BJ (cell line): ENCODE measurements around the gene DDX6. TPM values are rescaled to one million over a fixed set of nuclear protein-coding genes. Genes with fewer than 3 reads are reported as not detected.
"Not testable (repeated sequence)": the region's sequence is repeated elsewhere in the genome, so short reads cannot be mapped to it uniquely, and the experiment has no call there.

Source experiments
- CTCF ChIA-PET: fragments of 350-600 bp; formaldehyde crosslinking; extraction: SDS; loops from one replicate; lab custom pipeline; 2021; ENCODE audit warnings: antibody characterized with exemption, inconsistent platforms; lab: Yijun Ruan, JAX
- POLR2A ChIA-PET: fragments of 300-600 bp; sonication (Branson Sonifier 250); formaldehyde crosslinking; extraction: SDS; loops from one replicate; lab custom pipeline; 2021; ENCODE audit warnings: antibody characterized with exemption; lab: Charles Lee
- DNase-seq: peaks from one replicate; pipeline ENCODE4 v3.0.0-alpha.2; 2011; ENCODE audit warnings: low read depth
- H3K27me3 ChIP-seq: 2 replicates; pipeline ENCODE4 v1.6.0; 2011; ENCODE audit warnings: low read length; ENCODE audit not compliant: control insufficient read depth, insufficient read depth
- H3K36me3 ChIP-seq: 2 replicates; pipeline ENCODE4 v1.5.1; 2011; ENCODE audit warnings: low read length; ENCODE audit not compliant: control insufficient read depth, insufficient read depth
- H3K4me3 ChIP-seq: 2 replicates; pipeline ENCODE4 v1.5.1; 2011; ENCODE audit warnings: low read depth, mild to moderate bottlenecking, control low read depth, low read length
- polyA minus RNA-seq: library from RNA; depleted of rRNA, polyadenylated mRNA; stranded (reverse); fragments of >200 nt; gene quantifications from 2 replicates; pipeline ENCODE4 v1.2.3, GENCODE V29; 2011; rRNA and poly(A)+ RNA removed
- polyA plus RNA-seq: library from polyadenylated mRNA; depleted of rRNA; stranded (reverse); fragments of >200 nt; gene quantifications from 2 replicates; pipeline ENCODE4 v1.2.3, GENCODE V29; 2011; rRNA removed
- TF ChIP-seq, protein P1 (sequence below): IDR thresholded peaks from 2 replicates; pipeline ENCODE4 v1.5.1; 2011; ENCODE audit warnings: low read depth, mild to moderate bottlenecking, control low read depth, inconsistent platforms, low read length, moderate library complexity; ENCODE audit not compliant: insufficient read depth

DDX6 gene
- 23.7 and 49.8 TPM in 2 replicates for polyA plus RNA-seq
- polyA minus RNA-seq: 49.1 and 54.9 TPM in 2 replicates

GRCh38 chr11:118791111-118791960 is at the start of gene DDX6:
Gene DDX6, minus strand, starts transcription at chr11:118791164. Its CDS starts 4,913 bp downstream, at chr11:118786251.
- no peaks in the 10 kb centered on the region for H3K36me3 ChIP-seq
- peak; percentile 26 for DNase-seq
- H3K4me3 ChIP-seq: peak within 1 kb of the TSS; percentile 93
- ChIA-PET CTCF (interaction anchor here (0.9 to 4.6 kb wide), 16 partner anchors 9 to 139 kb away, joined by 3 to 51 read pairs (median 6); partner anchors contain the start of gene BCL9L), POLR2A (interaction anchor here (0.6 to 1.0 kb wide), 3 partner anchors 102 to 316 kb away, joined by 3 to 8 read pairs (median 4); partner anchors contain the start of gene C2CD2L)
- H3K27me3 ChIP-seq: no peaks in the 10 kb centered on the region
- TF ChIP-seq, protein P1, sequence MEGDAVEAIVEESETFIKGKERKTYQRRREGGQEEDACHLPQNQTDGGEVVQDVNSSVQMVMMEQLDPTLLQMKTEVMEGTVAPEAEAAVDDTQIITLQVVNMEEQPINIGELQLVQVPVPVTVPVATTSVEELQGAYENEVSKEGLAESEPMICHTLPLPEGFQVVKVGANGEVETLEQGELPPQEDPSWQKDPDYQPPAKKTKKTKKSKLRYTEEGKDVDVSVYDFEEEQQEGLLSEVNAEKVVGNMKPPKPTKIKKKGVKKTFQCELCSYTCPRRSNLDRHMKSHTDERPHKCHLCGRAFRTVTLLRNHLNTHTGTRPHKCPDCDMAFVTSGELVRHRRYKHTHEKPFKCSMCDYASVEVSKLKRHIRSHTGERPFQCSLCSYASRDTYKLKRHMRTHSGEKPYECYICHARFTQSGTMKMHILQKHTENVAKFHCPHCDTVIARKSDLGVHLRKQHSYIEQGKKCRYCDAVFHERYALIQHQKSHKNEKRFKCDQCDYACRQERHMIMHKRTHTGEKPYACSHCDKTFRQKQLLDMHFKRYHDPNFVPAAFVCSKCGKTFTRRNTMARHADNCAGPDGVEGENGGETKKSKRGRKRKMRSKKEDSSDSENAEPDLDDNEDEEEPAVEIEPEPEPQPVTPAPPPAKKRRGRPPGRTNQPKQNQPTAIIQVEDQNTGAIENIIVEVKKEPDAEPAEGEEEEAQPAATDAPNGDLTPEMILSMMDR: peak; percentile 50

- CTCF ChIA-PET: no interaction called here
- Histone ChIP-seq H3K27me3 (no peaks in the 10 kb centered on the region), H3K4me3 (no peak overlapping the region), H3K36me3 (no peaks in the 10 kb centered on the region)
- DNase-seq: no peak
- POLR2A ChIA-PET: no interaction called here
- TF ChIP-seq, protein P1: no peak
Measured at GRCh38 chr11:118838905-118839553, 48.1 kb upstream of the DDX6 start.

- no peak overlapping the region for H3K4me3 ChIP-seq
- ChIA-PET POLR2A (no interaction called here), CTCF (no interaction called here)
- no peaks in the 10 kb centered on the region for H3K36me3 ChIP-seq
- DNase-seq: no peak
- no peaks in the 10 kb centered on the region for H3K27me3 ChIP-seq
- TF ChIP-seq, protein P1: no peak
Measured at GRCh38 chr11:118837868-118838267, 46.9 kb upstream of the DDX6 start.

- H3K27me3 ChIP-seq: no peaks in the 10 kb centered on the region
- H3K36me3 ChIP-seq: no peaks in the 10 kb centered on the region
- DNase-seq: no peak
- H3K4me3 ChIP-seq: no peak overlapping the region
- CTCF ChIA-PET: interaction anchor here (1.0 kb wide), 1 partner anchor 93 kb away, joined by 3 read pairs; no protein-coding TSS in a partner anchor
- POLR2A ChIA-PET: no interaction called here
- TF ChIP-seq, protein P1: no peak
Measured at GRCh38 chr11:118834427-118835028, 43.6 kb upstream of the DDX6 start.

DNA sequence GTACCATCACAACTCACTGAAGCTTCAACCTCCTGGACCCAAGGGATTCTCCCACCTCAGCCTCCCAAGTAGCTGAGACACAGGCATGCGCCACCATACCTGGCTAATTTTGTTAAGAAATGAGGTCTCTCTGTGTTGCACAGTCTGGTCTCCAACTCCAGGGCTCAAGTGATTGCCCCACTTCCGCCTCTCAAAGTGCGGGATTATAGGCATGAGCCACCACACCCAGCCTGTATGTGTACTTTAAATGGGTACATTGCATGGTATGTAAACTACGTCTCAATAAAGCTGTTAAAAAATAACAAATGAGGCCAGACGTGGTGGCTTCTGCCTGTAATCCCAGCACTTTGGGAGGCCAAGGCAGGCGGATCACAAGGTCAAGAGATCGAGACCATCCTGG is 36.2 kb upstream of the DDX6 start:
- ChIA-PET CTCF (interaction anchor here (1.3 to 1.4 kb wide), 2 partner anchors 103 to 137 kb away, joined by 3 read pairs; no protein-coding TSS in a partner anchor), POLR2A (no interaction called here)
- TF ChIP-seq, protein P1: no peak
- no peak overlapping the region for H3K4me3 ChIP-seq
- DNase-seq: no peak
- H3K36me3 ChIP-seq: no peaks in the 10 kb centered on the region
- H3K27me3 ChIP-seq: no peaks in the 10 kb centered on the region

GRCh38 chr11:118822936-118823510 is 32.1 kb upstream of the DDX6 start:
- DNase-seq, H3K36me3 ChIP-seq, H3K4me3 ChIP-seq, H3K27me3 ChIP-seq: not testable (repeated sequence)
- ChIA-PET CTCF (interaction anchor here (1.3 kb wide), 1 partner anchor 105 kb away, joined by 3 read pairs; no protein-coding TSS in a partner anchor), POLR2A (interaction anchor here (0.5 kb wide), 1 partner anchor 35 kb away, joined by 7 read pairs; no protein-coding TSS in a partner anchor)
